Measurements from ENCODE around the gene RABGGTA. TPM values are rescaled to one million over a fixed set of nuclear protein-coding genes. Genes with fewer than 3 reads are reported as not detected.

Gene RABGGTA
- total RNA-seq, 1 donor from 2014 or later, result 32.6 TPM

GRCh38 chr14:24268225-24268624 lies 3.2 kb downstream of the RABGGTA start:
- no peak for FAIRE-seq
- TF ChIP-seq CTCF (IDR thresholded peaks at IDR 0.05; ENCODE audit: insufficient read depth, low read length, severe bottlenecking), result no peak
- H3K36me3 ChIP-seq (ENCODE audit: control insufficient read depth, insufficient read depth, low read length), result peaks cover 30% of the 10 kb centered on the region
- no peaks in the 10 kb centered on the region for H3K27me3 ChIP-seq (ENCODE audit: control insufficient read depth, insufficient read depth, low read length)
- no peak overlapping the region for H3K4me3 ChIP-seq (ENCODE audit: low read depth, low read length)
- DNase-seq (ENCODE audit: low read depth), result no peak

GRCh38 chr14:24267516-24267915 lies 3.9 kb downstream of the RABGGTA start:
- Histone ChIP-seq H3K36me3 (ENCODE audit: control insufficient read depth, insufficient read depth, low read length) (peaks cover 32% of the 10 kb centered on the region), H3K4me3 (ENCODE audit: low read depth, low read length) (no peak overlapping the region), H3K27me3 (ENCODE audit: control insufficient read depth, insufficient read depth, low read length) (no peaks in the 10 kb centered on the region)
- TF ChIP-seq CTCF (IDR thresholded peaks at IDR 0.05; ENCODE audit: insufficient read depth, low read length, severe bottlenecking), result no peak
- DNase-seq (ENCODE audit: low read depth), result no peak
- FAIRE-seq, result no peak

DNA sequence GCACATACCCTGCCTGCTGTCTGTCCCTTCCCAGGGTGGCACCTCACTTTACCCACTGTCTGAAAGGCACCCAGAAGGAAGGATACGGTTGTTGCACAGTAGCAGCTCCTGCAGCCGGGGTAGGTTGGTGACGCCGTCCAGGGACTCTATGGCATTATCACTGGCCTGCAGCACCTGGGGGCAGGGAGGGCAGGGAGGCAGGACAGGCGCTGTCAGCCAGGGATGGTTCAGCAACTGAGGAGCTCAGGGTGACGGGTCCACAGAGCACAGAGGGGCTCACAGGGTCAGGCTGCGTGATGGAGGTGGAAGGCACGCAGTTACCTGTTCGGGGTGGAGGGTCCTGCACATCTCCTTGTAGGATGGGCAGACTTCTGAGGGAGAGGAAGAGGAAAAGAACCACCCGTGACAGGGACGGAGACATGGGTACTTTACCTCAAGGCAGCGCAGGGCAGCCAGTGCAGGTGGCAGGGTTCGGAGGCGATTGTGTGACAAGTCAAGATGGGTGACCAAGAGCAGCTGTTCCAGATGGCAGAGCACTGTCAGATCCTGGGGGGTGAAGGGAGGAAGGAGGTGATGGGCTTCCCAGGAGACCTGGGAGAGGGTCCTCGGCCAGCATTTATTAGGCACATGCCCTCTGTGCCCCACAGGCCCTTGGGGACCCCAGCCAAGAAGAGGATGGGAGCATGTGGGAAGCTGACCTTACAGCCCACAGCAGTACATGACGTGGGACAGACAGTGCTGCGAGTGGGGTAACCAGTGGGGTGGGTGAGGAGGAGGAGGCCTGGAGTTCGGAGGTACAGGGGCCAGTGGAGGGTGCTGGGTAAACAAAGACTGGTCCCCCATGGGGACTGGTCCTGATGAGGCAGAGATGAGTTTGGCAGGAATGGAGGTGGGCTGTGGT lies 4.8 kb downstream of the RABGGTA start:
- no peak for TF ChIP-seq CTCF (IDR thresholded peaks at IDR 0.05; ENCODE audit: insufficient read depth, low read length, severe bottlenecking)
- no peaks in the 10 kb centered on the region for H3K27me3 ChIP-seq (ENCODE audit: control insufficient read depth, insufficient read depth, low read length)
- DNase-seq (ENCODE audit: low read depth) (no peak), FAIRE-seq (no peak)
- no peak overlapping the region for H3K4me3 ChIP-seq (ENCODE audit: low read depth, low read length)
- peaks cover 34% of the 10 kb centered on the region for H3K36me3 ChIP-seq (ENCODE audit: control insufficient read depth, insufficient read depth, low read length)

- FAIRE-seq (no peak), DNase-seq (ENCODE audit: low read depth) (peak; percentile 91)
- no peak for TF ChIP-seq CTCF (IDR thresholded peaks at IDR 0.05; ENCODE audit: insufficient read depth, low read length, severe bottlenecking)
- Histone ChIP-seq H3K4me3 (ENCODE audit: low read depth, low read length) (no peak overlapping the region), H3K27me3 (ENCODE audit: control insufficient read depth, insufficient read depth, low read length) (no peaks in the 10 kb centered on the region), H3K36me3 (ENCODE audit: control insufficient read depth, insufficient read depth, low read length) (peaks cover 32% of the 10 kb centered on the region)
Measured at GRCh38 chr14:24264298-24264697, 7.1 kb downstream of the RABGGTA start.

GRCh38 chr14:24263848-24264247 lies 7.5 kb downstream of the RABGGTA start:
- no peaks in the 10 kb centered on the region for H3K27me3 ChIP-seq (ENCODE audit: control insufficient read depth, insufficient read depth, low read length)
- no peak for TF ChIP-seq CTCF (IDR thresholded peaks at IDR 0.05; ENCODE audit: insufficient read depth, low read length, severe bottlenecking)
- DNase-seq (ENCODE audit: low read depth) (no peak), FAIRE-seq (peak; percentile 68)
- peaks cover 29% of the 10 kb centered on the region for H3K36me3 ChIP-seq (ENCODE audit: control insufficient read depth, insufficient read depth, low read length)
- no peak overlapping the region for H3K4me3 ChIP-seq (ENCODE audit: low read depth, low read length)
